Stimulated activated CD8-positive, alpha-beta memory T cell treated with anti-CD3 and anti-CD28 coated beads, Interleukin-15, amount 100 ng/mL, for 24 hours (primary cell): ENCODE measurements around the gene ZNF330.

Source experiments
- DNase-seq: peaks from one replicate; pipeline ENCODE4 v3.0.0-alpha.2; 2020; ENCODE audit warnings: low read depth

The ZNF330 gene

DNA sequence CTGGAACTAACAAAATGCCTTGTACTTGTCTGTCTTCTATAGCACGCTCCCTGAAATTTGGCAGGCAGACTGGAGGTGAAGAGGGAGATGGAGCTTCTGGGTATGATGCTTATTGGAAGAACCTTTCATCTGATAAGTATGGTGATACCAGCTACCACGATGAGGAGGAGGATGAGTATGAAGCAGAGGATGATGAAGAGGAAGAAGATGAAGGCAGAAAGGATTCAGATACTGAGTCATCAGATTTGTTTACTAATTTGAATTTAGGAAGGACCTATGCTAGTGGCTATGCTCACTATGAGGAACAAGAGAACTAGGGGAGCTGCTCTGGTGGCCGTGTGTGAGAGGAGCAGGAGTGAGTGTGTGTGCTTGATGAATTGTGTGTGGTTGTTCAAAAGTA, 13.0 kb downstream of the ZNF330 start:
- no peak for DNase-seq

DNA sequence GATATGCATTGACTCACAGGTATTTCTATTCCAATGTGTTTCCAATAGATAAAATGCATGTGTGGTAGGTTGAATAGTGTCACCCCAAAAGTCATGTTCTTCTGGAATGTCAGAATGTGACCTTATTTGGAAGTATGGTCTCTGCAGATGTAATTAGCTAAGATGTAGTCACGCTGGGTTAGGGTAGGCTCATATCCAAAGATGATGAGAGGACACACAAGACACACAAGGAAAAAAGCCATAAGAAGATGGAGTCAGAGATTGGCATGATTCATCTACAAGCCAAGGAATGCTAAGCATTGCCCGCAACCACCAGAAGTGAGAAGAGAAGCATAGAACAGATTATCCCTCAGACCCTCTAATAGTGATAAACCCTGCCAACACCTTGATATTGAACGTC, 17.5 kb downstream of the ZNF330 start:
- no peak for DNase-seq

GRCh38 chr4:141240259-141240658, 19.6 kb downstream of the ZNF330 start:
- DNase-seq, result no peak

DNA sequence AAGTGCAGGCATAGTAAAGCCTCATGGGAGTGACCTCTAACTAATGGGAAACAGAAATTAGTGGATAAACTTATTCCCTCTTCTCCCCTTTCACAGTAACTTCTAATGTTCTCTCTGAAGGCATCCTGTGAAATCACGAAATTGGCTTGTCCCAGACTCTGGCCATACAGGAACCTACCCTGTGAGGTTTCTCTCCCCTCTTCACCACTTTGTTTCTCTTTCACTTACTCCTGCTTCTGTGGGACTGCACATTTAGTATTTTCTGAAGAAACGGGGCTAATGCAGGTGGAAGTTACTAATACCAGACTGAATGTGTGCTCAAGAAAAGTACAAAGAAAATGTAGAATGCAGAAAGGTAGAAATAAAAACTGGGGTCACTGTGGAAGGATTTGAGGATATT, 20.0 kb downstream of the ZNF330 start:
- DNase-seq, result no peak

- no peak for DNase-seq
Measured at GRCh38 chr4:141241986-141242385, 21.3 kb downstream of the ZNF330 start.

- DNase-seq, result no peak
Measured at GRCh38 chr4:141244419-141244818, 23.7 kb downstream of the ZNF330 start.

DNA sequence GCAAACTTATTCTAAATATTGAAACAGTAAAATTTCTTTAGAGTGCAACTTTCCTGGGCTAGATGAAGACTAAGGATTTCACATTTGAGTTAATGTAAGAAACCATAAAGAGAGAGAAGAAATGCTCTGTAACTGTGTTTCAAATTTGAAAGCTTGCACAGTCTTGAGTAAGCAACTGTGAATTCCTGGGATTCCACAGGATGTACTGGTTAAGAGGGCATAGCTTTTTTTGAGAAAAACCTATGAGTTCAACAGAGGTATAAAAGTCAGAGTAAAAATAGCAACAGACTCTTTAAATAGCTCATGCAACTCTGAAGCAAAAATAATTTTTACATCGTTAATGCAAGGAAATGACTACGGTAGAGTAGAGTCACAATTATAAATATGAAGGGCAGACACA, 25.5 kb downstream of the ZNF330 start:
- DNase-seq, result no peak

- no peak for DNase-seq
Measured at GRCh38 chr4:141246683-141247429, 26.2 kb downstream of the ZNF330 start.

- no peak for DNase-seq
Measured at GRCh38 chr4:141247430-141247780, 26.7 kb downstream of the ZNF330 start.

DNA sequence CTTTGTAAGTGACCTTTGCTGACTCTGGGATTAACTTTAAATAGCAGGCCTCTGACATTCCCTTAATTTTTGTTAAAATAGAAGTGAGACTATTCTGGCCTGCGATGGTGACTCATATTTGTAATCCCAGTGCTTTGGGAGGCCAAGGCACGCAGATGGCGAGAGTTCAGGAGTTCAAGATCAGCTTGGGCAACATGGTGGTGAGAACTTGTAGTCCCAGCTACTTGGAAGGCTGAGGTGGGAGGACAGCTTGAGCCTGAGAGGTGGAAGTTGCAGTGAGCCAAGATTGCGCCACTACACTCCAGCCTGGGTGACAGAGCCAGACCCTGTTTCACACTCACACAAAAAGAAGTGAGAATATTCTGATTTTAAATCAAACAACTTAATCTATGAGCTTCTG, 27.3 kb downstream of the ZNF330 start:
- DNase-seq, result no peak

GRCh38 chr4:141248486-141248885, 27.8 kb downstream of the ZNF330 start:
- DNase-seq, result no peak

- no peak for DNase-seq
Measured at GRCh38 chr4:141254326-141254725, 33.6 kb downstream of the ZNF330 start.

DNA sequence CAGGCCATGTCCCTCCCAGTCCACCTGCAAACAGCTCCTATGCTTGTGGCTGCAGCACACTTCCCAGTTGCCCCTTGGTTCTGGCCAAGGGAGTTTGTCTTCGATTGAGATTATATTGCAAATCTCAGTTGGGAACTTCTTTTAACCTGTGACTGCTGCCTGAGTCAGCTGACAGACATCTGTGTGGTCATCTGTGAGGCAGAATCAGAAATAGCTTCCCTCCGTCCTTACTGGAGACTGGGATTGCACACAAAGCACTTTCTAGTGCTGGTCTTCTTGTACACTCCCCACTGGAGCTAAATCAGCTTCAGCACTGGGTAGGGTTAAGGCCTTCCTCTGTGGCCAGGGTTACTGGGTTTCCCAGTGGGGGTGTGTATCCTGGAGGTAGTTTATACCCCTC, 34.3 kb downstream of the ZNF330 start:
- no peak for DNase-seq

DNA sequence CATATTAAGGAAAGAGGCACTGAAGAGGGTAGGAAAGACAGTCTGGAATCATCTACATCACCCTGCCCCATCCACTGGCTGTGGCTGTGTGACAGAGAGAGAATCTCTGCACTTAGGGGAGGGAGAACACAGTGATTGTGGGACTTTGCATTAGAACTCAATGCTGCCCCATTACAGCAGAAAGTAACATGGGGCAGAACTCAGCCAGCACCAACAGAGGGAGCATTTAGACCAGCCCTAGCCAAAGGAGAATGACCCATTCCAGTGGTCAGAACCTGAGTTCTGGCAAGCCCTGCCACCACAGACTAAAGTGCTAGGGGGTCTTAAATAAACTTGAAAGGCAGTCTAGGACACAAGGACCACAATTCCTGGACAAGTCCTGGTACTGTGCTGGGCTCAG, 37.9 kb downstream of the ZNF330 start:
- DNase-seq, result no peak

GRCh38 chr4:141275834-141276233, 55.1 kb downstream of the ZNF330 start:
- DNase-seq, result no peak

DNA sequence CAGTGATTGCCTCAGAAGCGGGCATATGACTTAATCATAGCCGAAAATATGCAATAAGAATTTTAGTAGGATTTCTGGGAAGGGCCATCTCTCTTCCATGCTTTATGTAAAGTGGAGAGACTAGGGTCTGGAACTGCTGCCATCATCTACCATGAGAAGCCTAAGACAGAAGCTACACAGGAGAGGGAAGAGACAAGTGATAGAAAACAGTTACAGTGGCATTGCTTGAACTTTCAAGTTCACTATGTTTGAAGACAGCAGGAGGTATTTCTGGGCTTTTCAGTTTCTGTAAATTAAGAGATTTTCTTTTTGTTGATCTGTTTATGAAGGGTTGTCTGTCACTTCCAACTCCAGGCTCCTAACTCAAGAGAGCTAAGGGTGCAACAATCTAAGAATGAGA, 62.5 kb downstream of the ZNF330 start:
- no peak for DNase-seq

DNA sequence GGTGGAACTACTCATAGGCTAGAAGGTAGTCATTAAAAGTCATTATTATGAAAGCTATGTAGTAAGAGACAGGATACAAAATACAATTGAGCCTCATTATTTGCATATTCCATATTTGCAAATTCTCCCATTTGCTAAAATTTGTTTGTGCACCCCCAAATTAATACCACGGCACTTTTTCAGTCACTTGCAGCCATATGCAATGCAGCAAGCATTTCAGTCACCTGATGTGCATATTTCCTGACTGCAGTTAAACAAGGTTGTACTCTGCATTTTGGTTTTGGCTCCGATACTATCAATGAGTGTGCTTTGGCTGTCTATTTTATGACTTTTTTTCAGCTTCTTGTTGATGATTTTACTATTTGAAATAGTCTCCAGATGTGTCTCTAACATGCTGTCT, 62.9 kb downstream of the ZNF330 start:
- no peak for DNase-seq
